Activated T-helper 2 cell treated with anti-CD3 and anti-CD28 coated beads, Interferon-gamma antibody, Interleukin-2, Interleukin-4, amounts not matched to agents 10 μg/mL and 5 μg/mL and 100 μg/mL, durations not matched to agents 14 hours and 24 hours and 36 hours (primary cell): ENCODE data around the gene HERPUD1. TPM values are rescaled to one million over a fixed set of nuclear protein-coding genes. Genes with fewer than 3 reads are reported as not detected.
"Not testable (repeated sequence)": the region's sequence is repeated elsewhere in the genome, so short reads cannot be mapped to it uniquely, and the experiment has no call there.

Experiments used
- DNase-seq: peaks from one replicate; pipeline ENCODE4 v3.0.0; 2021; ENCODE audit warnings: low spot score
- H3K27ac Mint-ChIP-seq: one replicate; pipeline ENCODE4 v1.8.0; 2021; ENCODE audit warnings: mixed read lengths
- H3K27me3 Mint-ChIP-seq: one replicate; pipeline ENCODE4 v1.8.0; 2021; ENCODE audit warnings: low read depth, mixed read lengths
- H3K36me3 Mint-ChIP-seq: one replicate; pipeline ENCODE4 v1.8.0; 2021; ENCODE audit warnings: low read depth, mixed read lengths
- H3K4me1 Mint-ChIP-seq: one replicate; pipeline ENCODE4 v1.8.0; 2021; ENCODE audit warnings: low read depth, mixed read lengths
- H3K4me3 Mint-ChIP-seq: one replicate; pipeline ENCODE4 v1.8.0; 2021; ENCODE audit warnings: low read depth, mild to moderate bottlenecking, moderate library complexity, mixed read lengths
- H3K9me3 Mint-ChIP-seq: one replicate; pipeline ENCODE4 v1.8.0; 2021; ENCODE audit warnings: mixed read lengths
- intact Hi-C: fragments of 100-400 bp; cut with micrococcal nuclease; formaldehyde crosslinking; loops from one replicate; pipeline ENCODE4 v1.15.1; 2023
- total RNA-seq: library from RNA; stranded (reverse); gene quantifications from 2 replicates; pipeline ENCODE4 v1.2.3, GENCODE V29; 2022

HERPUD1 gene, protein sequence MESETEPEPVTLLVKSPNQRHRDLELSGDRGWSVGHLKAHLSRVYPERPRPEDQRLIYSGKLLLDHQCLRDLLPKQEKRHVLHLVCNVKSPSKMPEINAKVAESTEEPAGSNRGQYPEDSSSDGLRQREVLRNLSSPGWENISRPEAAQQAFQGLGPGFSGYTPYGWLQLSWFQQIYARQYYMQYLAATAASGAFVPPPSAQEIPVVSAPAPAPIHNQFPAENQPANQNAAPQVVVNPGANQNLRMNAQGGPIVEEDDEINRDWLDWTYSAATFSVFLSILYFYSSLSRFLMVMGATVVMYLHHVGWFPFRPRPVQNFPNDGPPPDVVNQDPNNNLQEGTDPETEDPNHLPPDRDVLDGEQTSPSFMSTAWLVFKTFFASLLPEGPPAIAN
- 172 and 175 TPM in 2 replicates for total RNA-seq

DNA sequence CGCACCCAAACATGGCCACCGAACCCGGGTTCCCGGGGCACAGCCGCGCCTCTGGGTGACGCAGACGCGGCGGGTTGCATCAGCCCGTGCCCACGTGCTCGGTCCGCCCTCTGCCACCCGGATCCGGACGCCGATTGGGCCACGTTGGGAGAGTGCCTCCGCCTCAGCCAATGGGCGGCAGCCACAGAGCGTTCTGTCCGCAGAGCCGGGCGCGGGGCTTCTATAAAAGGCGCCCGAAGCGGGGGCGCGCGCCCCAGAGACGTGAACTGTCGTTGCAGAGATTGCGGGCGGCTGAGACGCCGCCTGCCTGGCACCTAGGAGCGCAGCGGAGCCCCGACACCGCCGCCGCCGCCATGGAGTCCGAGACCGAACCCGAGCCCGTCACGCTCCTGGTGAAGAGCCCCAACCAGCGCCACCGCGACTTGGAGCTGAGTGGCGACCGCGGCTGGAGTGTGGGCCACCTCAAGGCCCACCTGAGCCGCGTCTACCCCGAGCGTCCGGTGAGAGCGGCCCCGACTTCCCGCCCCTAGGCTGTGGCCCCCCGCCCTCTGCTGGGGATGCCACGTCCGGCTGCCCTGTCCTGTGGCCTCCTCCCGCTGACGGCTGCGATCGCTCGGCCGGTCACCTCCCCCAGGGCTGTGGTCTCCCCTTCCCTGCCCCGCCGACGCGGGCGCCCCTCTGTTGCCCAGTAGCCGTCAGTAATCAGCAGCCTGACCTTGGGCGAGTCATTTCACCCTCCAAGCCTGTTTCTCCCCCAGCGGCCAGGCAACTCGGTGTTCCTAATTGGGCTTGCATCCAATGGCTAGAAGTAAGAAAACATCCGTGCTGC is at the start of gene HERPUD1:
TSS of gene HERPUD1 (plus strand) at position 251 of the 829 bp plus-strand sequence. CDS start at position 354, 103 bp downstream.
- Mint-ChIP-seq H3K36me3 (peaks cover 47% of the 10 kb centered on the region), H3K4me3 (peak within 1 kb of the TSS; percentile 98), H3K9me3 (no peaks in the 10 kb centered on the region), H3K27me3 (no peaks in the 10 kb centered on the region), H3K27ac (peak within 1 kb of the TSS; percentile 97), H3K4me1 (peaks cover 35% of the 10 kb centered on the region)
- peak; percentile 99 for DNase-seq
- intact Hi-C loops = loop anchor here (2.0 to 10.0 kb wide), 3 partner anchors 71 to 673 kb away; partner anchors contain the start of gene NUP93

DNA sequence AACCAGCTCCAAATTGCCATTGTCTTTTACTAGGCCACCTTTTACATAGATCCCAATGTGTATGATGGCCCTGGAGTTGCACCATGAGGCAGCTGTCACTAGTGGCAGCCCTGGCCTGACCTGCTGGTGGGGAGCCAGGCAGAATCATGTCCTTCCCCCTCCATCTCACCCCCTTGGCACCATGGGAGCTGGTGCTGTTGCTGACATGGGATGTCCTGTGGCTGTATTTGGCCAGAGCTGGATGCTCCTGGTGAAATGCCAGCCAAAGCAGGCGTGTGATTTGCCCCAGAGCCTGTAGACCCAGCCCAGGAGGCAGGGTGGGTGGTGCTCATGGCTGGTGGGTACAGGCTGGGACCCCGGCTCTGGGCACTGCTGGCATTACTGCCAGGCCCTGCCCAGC is 48.4 kb upstream of the HERPUD1 start:
- intact Hi-C loops = no loop called here
- H3K9me3 Mint-ChIP-seq = no peaks in the 10 kb centered on the region
- H3K4me3 Mint-ChIP-seq = no peak overlapping the region
- H3K27ac Mint-ChIP-seq = no peak overlapping the region
- H3K27me3 Mint-ChIP-seq = no peaks in the 10 kb centered on the region
- DNase-seq = no peak
- no peaks in the 10 kb centered on the region for H3K4me1 Mint-ChIP-seq
- H3K36me3 Mint-ChIP-seq = no peaks in the 10 kb centered on the region

DNA sequence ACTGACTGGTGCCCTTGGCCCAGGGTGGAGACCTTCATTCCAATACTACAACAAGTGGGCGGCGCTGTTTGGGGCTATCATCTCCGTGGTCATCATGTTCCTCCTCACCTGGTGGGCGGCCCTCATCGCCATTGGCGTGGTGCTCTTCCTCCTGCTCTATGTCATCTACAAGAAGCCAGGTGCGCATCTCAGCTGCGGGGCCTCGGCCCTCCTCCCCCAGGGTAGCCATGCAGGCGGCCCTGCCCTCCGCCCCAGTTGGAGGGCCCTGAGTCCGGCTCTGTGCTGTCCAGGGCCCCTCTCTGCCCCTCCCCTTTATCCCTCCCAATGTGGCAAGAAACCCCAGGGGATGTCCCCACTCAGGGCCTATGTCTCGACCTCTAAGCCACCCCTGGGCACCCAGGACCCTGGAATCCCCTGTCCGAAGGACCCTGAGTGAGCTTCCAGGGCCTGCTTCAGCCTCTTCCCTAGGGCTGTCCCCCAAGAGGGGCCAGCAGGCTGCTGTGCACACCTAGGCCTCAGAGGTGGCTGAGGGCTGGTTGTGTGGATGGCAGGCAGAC is 47.8 kb upstream of the HERPUD1 start:
- intact Hi-C loops = no loop called here
- Mint-ChIP-seq H3K4me3 (no peak overlapping the region), H3K9me3 (no peaks in the 10 kb centered on the region), H3K27ac (no peak overlapping the region), H3K36me3 (no peaks in the 10 kb centered on the region), H3K4me1 (no peaks in the 10 kb centered on the region), H3K27me3 (no peaks in the 10 kb centered on the region)
- DNase-seq = no peak

DNA sequence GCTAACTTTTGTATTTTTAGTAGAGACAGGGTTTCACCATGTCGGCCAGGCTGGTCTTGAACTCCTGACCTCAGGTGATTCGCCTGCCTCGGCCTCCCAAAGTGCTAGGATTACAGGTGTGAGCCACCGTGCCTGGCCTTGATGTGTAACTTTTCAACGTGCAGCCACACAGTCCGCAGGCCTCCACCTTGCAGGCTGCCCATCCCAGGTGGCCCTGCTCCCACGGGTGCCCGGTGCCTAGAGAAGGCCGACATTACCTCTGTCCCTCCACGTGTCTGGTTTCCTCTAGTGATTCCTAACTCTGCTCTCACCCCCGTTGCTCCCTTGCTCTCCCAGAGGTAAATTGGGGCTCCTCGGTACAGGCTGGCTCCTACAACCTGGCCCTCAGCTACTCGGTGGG is 47.0 kb upstream of the HERPUD1 start:
- H3K27me3 Mint-ChIP-seq, DNase-seq, H3K27ac Mint-ChIP-seq, H3K9me3 Mint-ChIP-seq, intact Hi-C loops, H3K36me3 Mint-ChIP-seq, H3K4me3 Mint-ChIP-seq, H3K4me1 Mint-ChIP-seq: not testable (repeated sequence)

DNA sequence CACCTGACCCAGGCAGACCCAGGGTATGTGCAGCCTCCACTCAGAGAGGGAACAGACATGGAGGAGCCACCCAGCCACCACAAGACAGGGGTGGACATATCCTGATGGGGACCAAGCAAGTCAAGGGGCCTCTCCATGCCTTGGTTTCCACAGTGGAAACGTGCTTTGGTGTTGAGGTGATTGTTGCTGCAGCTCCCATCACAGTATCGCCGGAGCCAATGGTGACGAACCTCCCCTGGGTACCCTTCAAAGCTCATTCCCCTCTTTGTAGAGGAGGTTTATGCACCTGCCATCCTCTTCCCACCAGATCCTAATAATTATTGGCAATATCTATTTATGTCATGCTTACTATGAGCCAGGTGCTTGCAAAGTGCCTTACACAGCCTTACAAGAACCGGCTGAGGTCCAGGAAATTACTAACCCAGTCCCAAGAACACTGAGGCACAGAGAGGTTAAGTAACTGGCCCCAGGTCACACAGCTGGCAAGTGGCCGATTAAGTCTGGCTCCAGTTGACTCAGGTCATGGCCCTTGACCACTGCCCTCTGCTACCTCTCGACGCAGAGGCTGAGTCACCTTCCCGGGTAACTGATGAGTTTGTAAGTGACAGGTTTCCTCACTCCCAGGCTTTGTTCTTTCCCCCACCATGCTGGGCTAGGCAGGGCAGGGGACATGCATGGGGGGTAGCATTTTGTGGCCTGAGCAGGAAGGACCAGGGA is 46.3 kb upstream of the HERPUD1 start:
- no peaks in the 10 kb centered on the region for H3K27me3 Mint-ChIP-seq
- no peak for DNase-seq
- intact Hi-C loops = no loop called here
- H3K27ac Mint-ChIP-seq = no peak overlapping the region
- no peak overlapping the region for H3K4me3 Mint-ChIP-seq
- no peaks in the 10 kb centered on the region for H3K9me3 Mint-ChIP-seq
- no peaks in the 10 kb centered on the region for H3K36me3 Mint-ChIP-seq
- H3K4me1 Mint-ChIP-seq = no peaks in the 10 kb centered on the region

DNA sequence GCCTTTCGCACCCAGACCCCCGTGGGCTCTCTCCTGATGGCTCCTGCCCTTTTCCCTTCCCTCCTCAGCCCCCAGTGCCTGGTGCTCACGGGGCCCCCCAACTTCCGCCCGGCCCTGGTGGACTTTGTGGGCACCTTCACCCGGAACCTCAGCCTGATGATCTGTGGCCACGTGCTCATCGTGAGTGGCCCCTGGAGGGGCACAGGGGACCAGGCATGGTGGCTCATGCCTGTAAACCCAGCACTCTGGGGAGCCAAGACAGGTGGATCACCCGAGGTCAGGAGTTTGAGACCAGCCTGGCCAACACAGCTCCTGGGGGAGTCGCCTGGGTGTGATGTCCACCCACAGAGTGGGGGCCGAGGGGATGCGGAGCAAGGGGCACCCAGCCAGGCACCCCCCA is 45.6 kb upstream of the HERPUD1 start:
- no peak for DNase-seq
- H3K9me3 Mint-ChIP-seq = no peaks in the 10 kb centered on the region
- intact Hi-C loops = no loop called here
- no peaks in the 10 kb centered on the region for H3K36me3 Mint-ChIP-seq
- H3K27ac Mint-ChIP-seq = no peak overlapping the region
- H3K4me1 Mint-ChIP-seq = no peaks in the 10 kb centered on the region
- H3K4me3 Mint-ChIP-seq = no peak overlapping the region
- no peaks in the 10 kb centered on the region for H3K27me3 Mint-ChIP-seq

DNA sequence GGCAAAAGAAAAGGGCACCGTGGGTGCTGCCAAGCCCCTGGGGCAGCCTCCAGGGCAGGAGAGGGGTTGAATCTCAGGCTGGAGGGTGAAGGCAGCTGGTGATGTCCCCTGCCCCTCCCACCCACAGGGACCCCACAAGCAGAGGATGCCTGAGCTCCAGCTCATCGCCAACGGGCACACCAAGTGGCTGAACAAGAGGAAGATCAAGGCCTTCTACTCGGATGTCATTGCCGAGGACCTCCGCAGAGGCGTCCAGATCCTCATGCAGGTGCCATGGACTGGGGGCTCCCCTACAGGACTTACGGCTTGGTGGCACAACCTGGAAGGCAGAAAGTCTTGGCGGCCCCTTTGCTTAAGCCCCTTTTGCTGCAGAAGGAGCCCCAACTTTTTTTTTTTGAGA is 45.1 kb upstream of the HERPUD1 start:
- Mint-ChIP-seq H3K4me3 (no peak overlapping the region), H3K27ac (no peak overlapping the region)

DNA sequence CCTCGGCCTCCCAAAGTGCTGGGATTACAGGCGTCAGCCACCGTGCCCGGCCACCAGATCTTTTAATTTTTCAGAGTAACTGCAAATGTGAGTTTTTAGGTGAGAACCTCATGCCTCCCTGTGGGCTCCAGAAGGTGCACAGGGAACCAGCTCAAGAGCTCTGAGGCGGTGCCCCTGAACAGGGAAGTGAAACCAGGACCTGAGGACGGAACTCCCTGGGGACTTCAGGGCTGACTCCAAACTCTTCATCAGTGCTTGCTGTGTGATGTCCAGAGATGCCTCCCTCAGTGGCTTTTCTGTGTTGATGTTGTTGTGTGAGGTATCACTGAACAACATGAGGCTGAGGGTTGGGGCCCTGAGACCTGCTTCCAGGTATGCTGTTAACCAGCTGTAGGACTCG is 43.1 kb upstream of the HERPUD1 start:
- H3K36me3 Mint-ChIP-seq = no peaks in the 10 kb centered on the region

More for the DNA sequence above, 45.1 kb upstream of the HERPUD1 start:
- intact Hi-C loops = no loop called here
- Mint-ChIP-seq H3K36me3 (no peaks in the 10 kb centered on the region), H3K4me1 (no peaks in the 10 kb centered on the region), H3K9me3 (no peaks in the 10 kb centered on the region), H3K27me3 (no peaks in the 10 kb centered on the region)
- no peak for DNase-seq

DNA sequence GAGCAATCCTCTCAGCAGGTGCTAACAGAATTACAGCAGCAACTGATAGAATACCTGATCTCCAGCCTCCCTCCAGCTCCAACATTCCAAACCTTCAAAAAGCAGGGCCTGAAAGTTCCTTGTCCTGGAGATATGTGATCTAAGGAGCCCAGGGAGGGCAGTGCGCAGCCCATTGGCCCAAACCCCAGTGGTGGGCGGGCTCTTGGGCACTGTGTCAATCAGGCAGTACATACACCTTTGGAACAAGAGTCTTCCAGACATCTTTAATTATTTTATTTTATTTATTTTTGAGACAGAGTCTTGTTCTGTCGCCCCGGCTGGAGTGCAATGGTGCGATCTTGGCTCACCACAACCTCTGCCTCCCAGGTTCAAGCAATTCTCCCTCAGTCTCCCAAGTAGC is 42.7 kb upstream of the HERPUD1 start:
- no peaks in the 10 kb centered on the region for H3K4me1 Mint-ChIP-seq
- no peak for DNase-seq
- H3K27ac Mint-ChIP-seq = no peak overlapping the region
- no peaks in the 10 kb centered on the region for H3K36me3 Mint-ChIP-seq
- no peak overlapping the region for H3K4me3 Mint-ChIP-seq
- no peaks in the 10 kb centered on the region for H3K9me3 Mint-ChIP-seq
- H3K27me3 Mint-ChIP-seq = no peaks in the 10 kb centered on the region
- intact Hi-C loops = no loop called here

More for the DNA sequence above, 43.1 kb upstream of the HERPUD1 start:
- Mint-ChIP-seq H3K27ac (no peak overlapping the region), H3K4me1 (no peaks in the 10 kb centered on the region), H3K27me3 (no peaks in the 10 kb centered on the region), H3K9me3 (no peaks in the 10 kb centered on the region), H3K4me3 (no peak overlapping the region)
- intact Hi-C loops = no loop called here
- no peak for DNase-seq

DNA sequence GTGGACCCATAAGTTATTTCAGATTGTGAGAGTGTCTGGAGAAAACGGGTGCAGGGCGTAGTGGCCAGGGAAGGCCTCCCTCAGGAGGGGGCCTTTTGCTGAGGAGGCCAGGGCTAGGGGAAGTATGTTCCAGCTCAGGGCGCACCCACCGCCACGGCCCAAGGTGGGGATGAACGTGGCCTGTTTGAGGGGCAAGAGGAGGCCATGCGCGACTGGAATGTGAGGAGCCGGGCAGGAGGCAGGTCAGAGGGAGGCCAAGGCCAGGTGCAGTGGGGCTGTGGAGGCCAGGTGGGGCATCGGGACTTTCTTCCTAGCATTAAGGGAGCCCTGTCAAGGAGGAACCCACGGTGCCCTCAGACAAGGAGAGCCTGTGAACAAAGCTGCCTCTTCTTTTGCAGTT is 40.3 kb upstream of the HERPUD1 start:
- Mint-ChIP-seq H3K9me3 (no peaks in the 10 kb centered on the region), H3K27ac (no peak overlapping the region), H3K27me3 (no peaks in the 10 kb centered on the region), H3K4me1 (no peaks in the 10 kb centered on the region), H3K36me3 (no peaks in the 10 kb centered on the region), H3K4me3 (no peak overlapping the region)
- intact Hi-C loops = no loop called here
- no peak for DNase-seq

DNA sequence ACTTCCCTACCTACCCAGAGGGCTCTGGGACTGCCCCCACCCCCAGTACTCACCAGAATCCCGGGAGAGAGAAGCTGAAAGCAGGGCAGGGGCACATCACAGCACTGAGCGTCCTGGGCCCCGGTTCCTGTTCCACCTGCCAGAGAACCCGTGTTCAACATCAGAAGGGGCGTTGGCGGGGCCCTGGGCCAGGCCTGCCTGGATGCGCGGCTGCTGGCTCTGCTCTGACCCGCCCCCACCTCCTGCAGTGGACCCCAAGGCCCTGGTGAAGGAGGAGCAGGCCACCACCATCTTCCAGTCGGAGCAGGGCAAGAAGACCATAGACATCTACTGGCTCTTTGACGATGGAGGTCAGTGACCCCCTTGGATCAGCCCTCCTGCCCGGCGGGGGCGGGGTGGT is 39.2 kb upstream of the HERPUD1 start:
- H3K27ac Mint-ChIP-seq = no peak overlapping the region
- intact Hi-C loops = no loop called here
- no peak overlapping the region for H3K4me3 Mint-ChIP-seq
- no peaks in the 10 kb centered on the region for H3K27me3 Mint-ChIP-seq
- no peaks in the 10 kb centered on the region for H3K36me3 Mint-ChIP-seq
- no peak for DNase-seq
- H3K4me1 Mint-ChIP-seq = no peaks in the 10 kb centered on the region
- no peaks in the 10 kb centered on the region for H3K9me3 Mint-ChIP-seq

DNA sequence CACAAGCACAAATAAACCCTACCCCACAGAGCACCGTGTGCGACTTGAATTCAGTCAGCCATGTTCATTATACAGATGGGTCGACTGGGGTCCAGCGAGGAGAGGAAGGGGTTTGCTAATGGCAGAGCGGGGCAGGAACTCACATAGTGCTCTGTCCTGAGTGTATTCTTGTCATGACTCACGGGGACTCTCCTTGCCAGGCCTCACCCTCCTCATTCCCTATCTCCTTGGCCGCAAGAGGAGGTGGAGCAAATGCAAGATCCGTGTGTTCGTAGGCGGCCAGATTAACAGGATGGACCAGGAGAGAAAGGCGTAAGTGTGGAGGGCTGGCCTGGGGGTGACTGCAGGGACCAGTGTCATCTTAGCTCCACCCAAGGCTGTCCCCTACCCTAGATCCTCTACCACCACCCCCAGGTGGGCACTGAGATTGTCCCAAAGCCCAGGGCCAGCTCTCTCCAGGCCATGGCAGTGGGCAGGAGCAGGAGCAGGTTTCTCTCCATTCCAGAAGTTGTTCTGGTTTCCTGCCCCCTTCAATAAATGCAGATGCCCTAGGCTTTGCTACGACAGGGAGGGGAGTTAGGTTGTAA is 37.5 kb upstream of the HERPUD1 start:
- Mint-ChIP-seq H3K4me1 (peaks cover 9% of the 10 kb centered on the region), H3K9me3 (no peaks in the 10 kb centered on the region), H3K27ac (no peak overlapping the region), H3K36me3 (no peaks in the 10 kb centered on the region), H3K27me3 (peaks cover 2% of the 10 kb centered on the region), H3K4me3 (no peak overlapping the region)
- intact Hi-C loops = no loop called here
- no peak for DNase-seq
